Measurements from ENCODE around the gene SLC6A16. TPM values are rescaled to one million over a fixed set of nuclear protein-coding genes. Genes with fewer than 3 reads are reported as not detected.

SLC6A16 gene
- total RNA-seq, 1 experiment from 2014 or later, result 1.3 TPM

DNA sequence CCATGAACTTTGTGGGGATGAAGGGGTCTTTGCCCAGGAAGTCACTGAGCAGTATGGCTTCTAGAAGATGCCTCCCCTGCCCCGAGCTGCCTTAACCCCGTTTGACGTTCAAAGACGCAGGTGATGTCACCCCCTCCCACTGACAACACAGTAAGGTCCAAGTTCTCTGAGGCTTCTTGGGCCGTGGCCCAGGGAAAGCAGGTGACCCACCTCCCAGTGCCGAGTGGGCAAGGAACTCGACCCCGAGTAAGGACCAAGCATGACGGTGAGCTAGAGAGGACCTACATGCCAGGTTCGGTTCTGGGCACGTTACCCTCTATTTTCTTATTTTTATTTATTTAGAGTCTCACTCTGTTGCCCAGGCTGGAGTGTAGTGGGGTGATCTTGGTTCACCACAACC, 81.3 kb downstream of the SLC6A16 start:
- no peaks in the 10 kb centered on the region for H3K27me3 ChIP-seq (ENCODE audit: control insufficient read depth, insufficient read depth, low read length)
- BruUV-seq (replicated peaks), result no TSS peak
- ATAC-seq (no peak), DNase-seq (ENCODE audit: low read depth, low spot score) (no peak)
- TF ChIP-seq, protein P1, sequence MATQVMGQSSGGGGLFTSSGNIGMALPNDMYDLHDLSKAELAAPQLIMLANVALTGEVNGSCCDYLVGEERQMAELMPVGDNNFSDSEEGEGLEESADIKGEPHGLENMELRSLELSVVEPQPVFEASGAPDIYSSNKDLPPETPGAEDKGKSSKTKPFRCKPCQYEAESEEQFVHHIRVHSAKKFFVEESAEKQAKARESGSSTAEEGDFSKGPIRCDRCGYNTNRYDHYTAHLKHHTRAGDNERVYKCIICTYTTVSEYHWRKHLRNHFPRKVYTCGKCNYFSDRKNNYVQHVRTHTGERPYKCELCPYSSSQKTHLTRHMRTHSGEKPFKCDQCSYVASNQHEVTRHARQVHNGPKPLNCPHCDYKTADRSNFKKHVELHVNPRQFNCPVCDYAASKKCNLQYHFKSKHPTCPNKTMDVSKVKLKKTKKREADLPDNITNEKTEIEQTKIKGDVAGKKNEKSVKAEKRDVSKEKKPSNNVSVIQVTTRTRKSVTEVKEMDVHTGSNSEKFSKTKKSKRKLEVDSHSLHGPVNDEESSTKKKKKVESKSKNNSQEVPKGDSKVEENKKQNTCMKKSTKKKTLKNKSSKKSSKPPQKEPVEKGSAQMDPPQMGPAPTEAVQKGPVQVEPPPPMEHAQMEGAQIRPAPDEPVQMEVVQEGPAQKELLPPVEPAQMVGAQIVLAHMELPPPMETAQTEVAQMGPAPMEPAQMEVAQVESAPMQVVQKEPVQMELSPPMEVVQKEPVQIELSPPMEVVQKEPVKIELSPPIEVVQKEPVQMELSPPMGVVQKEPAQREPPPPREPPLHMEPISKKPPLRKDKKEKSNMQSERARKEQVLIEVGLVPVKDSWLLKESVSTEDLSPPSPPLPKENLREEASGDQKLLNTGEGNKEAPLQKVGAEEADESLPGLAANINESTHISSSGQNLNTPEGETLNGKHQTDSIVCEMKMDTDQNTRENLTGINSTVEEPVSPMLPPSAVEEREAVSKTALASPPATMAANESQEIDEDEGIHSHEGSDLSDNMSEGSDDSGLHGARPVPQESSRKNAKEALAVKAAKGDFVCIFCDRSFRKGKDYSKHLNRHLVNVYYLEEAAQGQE (IDR thresholded peaks at IDR 0.05; ENCODE audit: insufficient read depth in 1 of 2, low read depth in 2 of 2, low read length in 1 of 2), result no peak
- TF ChIP-seq, protein P2, sequence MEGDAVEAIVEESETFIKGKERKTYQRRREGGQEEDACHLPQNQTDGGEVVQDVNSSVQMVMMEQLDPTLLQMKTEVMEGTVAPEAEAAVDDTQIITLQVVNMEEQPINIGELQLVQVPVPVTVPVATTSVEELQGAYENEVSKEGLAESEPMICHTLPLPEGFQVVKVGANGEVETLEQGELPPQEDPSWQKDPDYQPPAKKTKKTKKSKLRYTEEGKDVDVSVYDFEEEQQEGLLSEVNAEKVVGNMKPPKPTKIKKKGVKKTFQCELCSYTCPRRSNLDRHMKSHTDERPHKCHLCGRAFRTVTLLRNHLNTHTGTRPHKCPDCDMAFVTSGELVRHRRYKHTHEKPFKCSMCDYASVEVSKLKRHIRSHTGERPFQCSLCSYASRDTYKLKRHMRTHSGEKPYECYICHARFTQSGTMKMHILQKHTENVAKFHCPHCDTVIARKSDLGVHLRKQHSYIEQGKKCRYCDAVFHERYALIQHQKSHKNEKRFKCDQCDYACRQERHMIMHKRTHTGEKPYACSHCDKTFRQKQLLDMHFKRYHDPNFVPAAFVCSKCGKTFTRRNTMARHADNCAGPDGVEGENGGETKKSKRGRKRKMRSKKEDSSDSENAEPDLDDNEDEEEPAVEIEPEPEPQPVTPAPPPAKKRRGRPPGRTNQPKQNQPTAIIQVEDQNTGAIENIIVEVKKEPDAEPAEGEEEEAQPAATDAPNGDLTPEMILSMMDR (IDR thresholded peaks at IDR 0.05), result no peak
- TF ChIP-seq SIN3A (IDR thresholded peaks at IDR 0.05; ENCODE audit: borderline replicate concordance, insufficient read depth, low read depth, low read length) (no peak), POLR2AphosphoS5 (IDR thresholded peaks at IDR 0.05; ENCODE audit: low read depth, low read length) (no peak), TCF7L2 (IDR thresholded peaks at IDR 0.05; ENCODE audit: low read depth, low read length) (no peak)
- no peaks in the 10 kb centered on the region for H3K4me1 ChIP-seq (ENCODE audit: control insufficient read depth, insufficient read depth, low read length)
- no peaks in the 10 kb centered on the region for H3K36me3 ChIP-seq (ENCODE audit: control insufficient read depth, insufficient read depth, low read length)
- H3K4me3 ChIP-seq (ENCODE audit: low read depth in 2 of 2, low read length in 2 of 2), result no peak overlapping the region
- in situ Hi-C loops (cut with HindIII; ENCODE audit: low pct_unique_long_range_greater_than_20kb, low sequenced_read_pairs) (no loop called here), intact Hi-C loops (cut with micrococcal nuclease; ENCODE audit: unreplicated experiment) (no loop called here)
- POLR2A ChIA-PET, result no interaction called here
- CTCF ChIA-PET, result no interaction called here
- no peak overlapping the region for H3K27ac ChIP-seq (ENCODE audit: low read length)
- H3K9me3 ChIP-seq (ENCODE audit: control insufficient read depth, insufficient read depth, low read depth, low read length), result no peaks in the 10 kb centered on the region

DNA sequence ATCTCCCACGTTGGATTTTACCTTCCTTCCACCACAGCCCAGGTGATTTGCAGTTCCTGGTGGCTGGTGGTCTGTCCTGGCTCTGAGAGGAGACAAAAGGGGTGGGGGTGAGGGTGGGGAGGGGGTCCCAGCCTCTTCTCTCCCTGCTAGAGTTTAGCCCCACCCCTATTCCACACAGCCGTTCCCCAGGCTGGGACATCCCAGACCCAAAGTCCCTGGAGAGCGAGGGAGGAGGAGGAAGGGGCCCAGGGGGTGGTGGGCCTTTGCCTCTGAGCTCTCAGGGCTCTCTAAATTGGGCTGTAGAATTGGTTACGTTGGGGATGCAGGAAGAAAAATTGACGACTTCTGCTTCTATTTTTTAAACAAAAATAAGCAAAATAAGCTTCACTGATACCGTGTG, 81.9 kb downstream of the SLC6A16 start:
- intact Hi-C loops (cut with micrococcal nuclease; ENCODE audit: unreplicated experiment), result no loop called here
- H3K27me3 ChIP-seq (ENCODE audit: control insufficient read depth, insufficient read depth, low read length), result no peaks in the 10 kb centered on the region
- ATAC-seq, result no peak
- ChIA-PET CTCF (interaction anchor here (0.6 kb wide), 1 partner anchor 200 kb away, joined by 3 read pairs; no protein-coding TSS in a partner anchor), POLR2A (no interaction called here)
- no peaks in the 10 kb centered on the region for H3K36me3 ChIP-seq (ENCODE audit: control insufficient read depth, insufficient read depth, low read length)
- no TSS peak for BruUV-seq (replicated peaks)
- in situ Hi-C loops (cut with HindIII; ENCODE audit: low pct_unique_long_range_greater_than_20kb, low sequenced_read_pairs), result no loop called here
- no peaks in the 10 kb centered on the region for H3K4me1 ChIP-seq (ENCODE audit: control insufficient read depth, insufficient read depth, low read length)
- H3K9me3 ChIP-seq (ENCODE audit: control insufficient read depth, insufficient read depth, low read depth, low read length), result no peaks in the 10 kb centered on the region
- TF ChIP-seq, protein P1 (IDR thresholded peaks at IDR 0.05; ENCODE audit: insufficient read depth in 1 of 2, low read depth in 2 of 2, low read length in 1 of 2), result no peak
- TF ChIP-seq, protein P2 (IDR thresholded peaks at IDR 0.05), result no peak
- TF ChIP-seq SIN3A (IDR thresholded peaks at IDR 0.05; ENCODE audit: borderline replicate concordance, insufficient read depth, low read depth, low read length) (no peak), POLR2AphosphoS5 (IDR thresholded peaks at IDR 0.05; ENCODE audit: low read depth, low read length) (no peak), TCF7L2 (IDR thresholded peaks at IDR 0.05; ENCODE audit: low read depth, low read length) (no peak)
- no peak for DNase-seq (ENCODE audit: low read depth, low spot score)
- no peak overlapping the region for H3K4me3 ChIP-seq (ENCODE audit: low read depth in 2 of 2, low read length in 2 of 2)
- H3K27ac ChIP-seq (ENCODE audit: low read length), result no peak overlapping the region

All from Panc1 (cell line).